Muscle layer of colon (tissue), 2 donors: ENCODE data around the gene SEMA4D.

Source experiments
- H3K27ac ChIP-seq: one replicate; pipeline ENCODE4 v1.7.0; 2013; ENCODE audit warnings: low read depth, mild to moderate bottlenecking, low read length, moderate library complexity
- H3K27me3 ChIP-seq, 2 donors: one replicate each; pipeline ENCODE4 v1.7.0; 2013; ENCODE audit warnings: low read length in 2 of 2, mild to moderate bottlenecking in 2 of 2; ENCODE audit not compliant: insufficient read depth in 2 of 2, control insufficient read depth in 1 of 2
- H3K36me3 ChIP-seq: one replicate; pipeline ENCODE4 v1.7.0; 2013; ENCODE audit warnings: mild to moderate bottlenecking, low read length; ENCODE audit not compliant: insufficient read depth
- H3K4me1 ChIP-seq: one replicate; pipeline ENCODE4 v1.7.0; 2013; ENCODE audit warnings: mild to moderate bottlenecking, low read length; ENCODE audit not compliant: insufficient read depth
- H3K4me3 ChIP-seq, 2 donors: one replicate each; pipeline ENCODE4 v1.7.0; 2013; ENCODE audit warnings: low read length in 2 of 2, low read depth in 1 of 2, mild to moderate bottlenecking in 1 of 2, moderate library complexity in 1 of 2
- H3K9ac ChIP-seq: one replicate; pipeline ENCODE4 v1.7.0; 2013; ENCODE audit warnings: low read length
- H3K9me3 ChIP-seq: one replicate; pipeline ENCODE4 v1.7.0; 2013; ENCODE audit warnings: mild to moderate bottlenecking, low read length
- donor health status: abdominal sarcoma.
- donor health status: Adenocarcinoma of cecum.

The SEMA4D gene

GRCh38 chr9:89514956-89515355, 17.0 kb upstream of the SEMA4D start:
- Histone ChIP-seq H3K27me3 (no peaks in the 10 kb centered on the region), H3K27ac (no peak overlapping the region), H3K36me3 (no peaks in the 10 kb centered on the region), H3K9ac (no peak overlapping the region), H3K4me1 (no peaks in the 10 kb centered on the region), H3K9me3 (no peaks in the 10 kb centered on the region), H3K4me3 (no peak overlapping the region)

GRCh38 chr9:89514337-89514736, 16.4 kb upstream of the SEMA4D start:
- Histone ChIP-seq H3K9ac (no peak overlapping the region), H3K4me1 (no peaks in the 10 kb centered on the region), H3K27me3 (no peaks in the 10 kb centered on the region), H3K36me3 (no peaks in the 10 kb centered on the region), H3K27ac (no peak overlapping the region), H3K9me3 (no peaks in the 10 kb centered on the region), H3K4me3 (no peak overlapping the region)

GRCh38 chr9:89513837-89514236, 15.9 kb upstream of the SEMA4D start:
- Histone ChIP-seq H3K4me3 (no peak overlapping the region), H3K27me3 (no peaks in the 10 kb centered on the region), H3K9ac (no peak overlapping the region), H3K4me1 (no peaks in the 10 kb centered on the region), H3K9me3 (no peaks in the 10 kb centered on the region), H3K36me3 (no peaks in the 10 kb centered on the region), H3K27ac (no peak overlapping the region)

- H3K9ac ChIP-seq: no peak overlapping the region
These were observed 14.5 kb upstream of the SEMA4D start for GRCh38 chr9:89512382-89512781.

GRCh38 chr9:89508951-89509615, 11.2 kb upstream of the SEMA4D start:
- Histone ChIP-seq H3K4me3 (no peak overlapping the region), H3K4me1 (no peaks in the 10 kb centered on the region), H3K27ac (no peak overlapping the region), H3K9me3 (no peaks in the 10 kb centered on the region), H3K9ac (no peak overlapping the region), H3K27me3 (no peaks in the 10 kb centered on the region), H3K36me3 (no peaks in the 10 kb centered on the region)

More at GRCh38 chr9:89512382-89512781, 14.5 kb upstream of the SEMA4D start:
- no peak overlapping the region for H3K27ac ChIP-seq
- H3K4me3 ChIP-seq: no peak overlapping the region
- no peaks in the 10 kb centered on the region for H3K27me3 ChIP-seq
- no peaks in the 10 kb centered on the region for H3K4me1 ChIP-seq
- no peaks in the 10 kb centered on the region for H3K36me3 ChIP-seq
- H3K9me3 ChIP-seq: no peaks in the 10 kb centered on the region

- Histone ChIP-seq H3K9ac (no peak overlapping the region), H3K4me1 (no peaks in the 10 kb centered on the region), H3K9me3 (no peaks in the 10 kb centered on the region), H3K36me3 (no peaks in the 10 kb centered on the region), H3K4me3 (no peak overlapping the region), H3K27ac (no peak overlapping the region), H3K27me3 (no peaks in the 10 kb centered on the region)
These were observed 8.0 kb upstream of the SEMA4D start for GRCh38 chr9:89505911-89506310.

- no peak overlapping the region for H3K27ac ChIP-seq
- no peaks in the 10 kb centered on the region for H3K36me3 ChIP-seq
- H3K4me3 ChIP-seq: no peak overlapping the region
- H3K27me3 ChIP-seq: no peaks in the 10 kb centered on the region
- H3K4me1 ChIP-seq: no peaks in the 10 kb centered on the region
- no peak overlapping the region for H3K9ac ChIP-seq
- H3K9me3 ChIP-seq: no peaks in the 10 kb centered on the region
These were observed 7.1 kb upstream of the SEMA4D start for GRCh38 chr9:89505048-89505447.

- no peaks in the 10 kb centered on the region for H3K9me3 ChIP-seq
These were observed 4.8 kb upstream of the SEMA4D start for GRCh38 chr9:89502671-89503070.

GRCh38 chr9:89502038-89502601, 4.2 kb upstream of the SEMA4D start:
- Histone ChIP-seq H3K27ac (no peak overlapping the region), H3K4me1 (peaks cover 5% of the 10 kb centered on the region), H3K27me3 (no peaks in the 10 kb centered on the region)

More at GRCh38 chr9:89502671-89503070, 4.8 kb upstream of the SEMA4D start:
- H3K27me3 ChIP-seq: no peaks in the 10 kb centered on the region
- peaks cover 5% of the 10 kb centered on the region for H3K4me1 ChIP-seq
- no peak overlapping the region for H3K9ac ChIP-seq
- H3K4me3 ChIP-seq: no peak overlapping the region
- H3K27ac ChIP-seq: no peak overlapping the region
- H3K36me3 ChIP-seq: no peaks in the 10 kb centered on the region

GRCh38 chr9:89501311-89501898, 3.5 kb upstream of the SEMA4D start:
- no peak overlapping the region for H3K9ac ChIP-seq
- peaks cover 11% of the 10 kb centered on the region for H3K4me1 ChIP-seq
- no peak overlapping the region for H3K27ac ChIP-seq
- no peaks in the 10 kb centered on the region for H3K9me3 ChIP-seq
- no peaks in the 10 kb centered on the region for H3K36me3 ChIP-seq
- no peaks in the 10 kb centered on the region for H3K27me3 ChIP-seq
- no peak overlapping the region for H3K4me3 ChIP-seq

More at GRCh38 chr9:89502038-89502601, 4.2 kb upstream of the SEMA4D start:
- H3K9me3 ChIP-seq: no peaks in the 10 kb centered on the region
- H3K4me3 ChIP-seq: no peak overlapping the region
- H3K36me3 ChIP-seq: no peaks in the 10 kb centered on the region
- H3K9ac ChIP-seq: no peak overlapping the region

GRCh38 chr9:89500008-89500407, 2.1 kb upstream of the SEMA4D start:
- Histone ChIP-seq H3K4me1 (peaks cover 13% of the 10 kb centered on the region), H3K9me3 (no peaks in the 10 kb centered on the region)

More at GRCh38 chr9:89500008-89500407, 2.1 kb upstream of the SEMA4D start:
- Histone ChIP-seq H3K27ac (no peak overlapping the region), H3K36me3 (no peaks in the 10 kb centered on the region), H3K27me3 (no peaks in the 10 kb centered on the region), H3K4me3 (no peak overlapping the region), H3K9ac (no peak overlapping the region)
